ENCODE data around the gene CCL20.
A peak's percentile ranks its signal among the peaks of the same experiment; 100 is the strongest.

CCL20 gene

DNA sequence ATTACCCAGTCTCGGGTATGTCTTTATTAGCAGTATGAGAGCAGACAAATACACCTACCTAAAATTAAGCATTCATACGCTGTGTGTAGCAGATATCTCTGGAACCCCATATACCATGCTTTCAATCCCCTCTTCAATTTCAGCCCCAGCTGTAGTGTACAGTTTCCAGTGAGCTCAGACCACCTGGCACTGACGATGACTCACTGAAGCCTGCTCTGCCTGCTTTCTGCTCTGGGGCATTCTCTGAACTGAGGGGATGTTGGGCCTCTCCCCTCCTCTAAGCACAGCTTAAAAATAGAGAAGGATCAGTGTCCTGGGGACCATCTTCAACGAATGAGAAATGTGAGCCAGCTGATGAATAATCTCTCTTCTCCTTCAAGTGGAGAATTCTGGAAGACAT, 8.7 kb upstream of the CCL20 start:
- DNase-seq, result no peak

DNA sequence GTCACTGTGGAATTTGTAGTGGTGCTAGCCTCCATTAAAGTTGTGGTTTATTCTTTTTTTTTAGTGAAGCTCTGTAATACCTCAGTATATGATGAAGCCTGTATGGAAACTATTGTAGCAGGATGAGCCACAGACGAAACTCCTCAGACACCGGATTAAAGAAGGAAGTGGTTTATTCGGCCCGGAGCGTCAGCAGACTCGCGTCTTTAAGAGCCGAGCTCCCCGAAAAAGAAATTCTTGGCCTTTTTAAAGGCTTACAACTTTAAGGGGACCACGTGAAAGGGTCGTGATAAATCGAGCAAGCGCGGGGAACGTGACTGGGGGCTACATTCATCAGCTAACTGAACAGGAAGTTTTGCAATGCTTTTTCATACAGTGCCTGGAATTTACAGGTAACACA, 8.1 kb upstream of the CCL20 start:
- peak; percentile 7 for DNase-seq

DNA sequence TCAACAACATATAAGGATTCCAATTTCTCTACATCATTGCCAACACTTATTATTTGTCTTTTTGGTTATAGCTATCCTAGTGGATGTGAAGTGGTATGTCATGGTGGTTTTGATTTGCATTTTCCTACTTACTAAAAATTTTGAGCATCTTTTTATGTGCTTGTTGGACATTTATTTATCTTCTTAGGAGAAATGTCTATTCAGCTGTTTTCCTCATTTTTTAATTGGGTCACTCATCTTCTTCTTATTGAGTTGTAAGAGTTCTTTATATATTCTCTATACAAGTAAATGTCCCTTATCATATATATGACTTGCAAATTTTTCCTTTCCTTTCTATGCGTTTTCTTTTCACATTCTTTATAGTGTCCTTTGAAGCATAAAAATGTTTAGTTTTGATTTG, 4.7 kb upstream of the CCL20 start:
- DNase-seq, result no peak

DNA sequence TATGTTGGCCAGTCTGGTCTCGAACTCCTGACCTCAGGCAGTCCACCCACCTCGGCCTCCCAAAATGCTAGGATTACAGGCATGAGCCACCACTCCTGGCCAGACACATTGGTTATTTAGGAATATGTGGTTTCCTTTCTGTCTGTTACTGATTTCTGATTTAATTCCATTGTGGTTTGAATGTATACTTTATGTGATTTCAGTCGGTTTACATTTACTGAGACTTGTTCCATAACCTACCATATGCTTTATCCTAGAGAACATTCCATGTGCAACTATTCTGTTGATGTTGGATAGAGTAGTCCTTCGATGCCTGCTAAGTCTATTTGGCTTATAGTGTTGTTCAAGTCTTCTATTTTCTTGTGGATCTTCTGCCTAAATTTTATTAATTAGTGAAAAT, 1.6 kb upstream of the CCL20 start:
- DNase-seq, result no peak

DNA sequence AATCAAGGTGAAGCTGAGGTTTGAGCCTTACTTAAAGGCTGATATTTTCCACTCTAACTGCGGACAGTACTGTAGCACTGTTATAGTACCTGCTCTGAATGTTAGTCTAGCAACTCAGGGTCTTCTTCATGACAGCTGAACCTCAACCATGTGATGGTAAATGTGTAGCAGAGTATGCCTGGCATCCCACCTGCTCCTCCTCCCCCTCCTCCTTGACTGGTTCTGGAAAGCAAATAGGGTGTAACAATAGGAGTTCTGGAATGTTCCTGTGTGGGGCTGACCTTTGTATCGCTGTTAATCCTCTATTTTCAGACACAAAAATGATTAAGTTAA, 447 bp upstream of the CCL20 start:
- no peak for DNase-seq

DNA sequence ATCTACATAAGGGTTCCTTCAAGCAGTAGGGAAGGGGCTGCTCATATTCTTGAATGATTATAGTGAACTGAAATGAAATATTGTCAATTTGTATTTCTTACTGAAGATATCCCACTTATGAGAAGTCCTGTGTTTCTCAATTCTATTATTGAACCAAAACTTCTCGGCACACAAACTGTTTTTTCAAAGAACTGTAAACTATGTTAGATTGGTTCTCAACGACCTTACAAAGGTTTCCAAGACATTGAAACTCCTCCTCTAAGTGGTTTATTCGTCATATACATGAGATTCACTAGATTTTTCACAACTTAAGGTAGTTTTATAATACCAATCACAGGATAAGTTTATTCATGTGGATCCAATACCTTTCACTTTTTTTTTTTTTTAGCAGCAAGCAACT, 1.4 kb downstream of the CCL20 start:
- DNase-seq, result no peak

DNA sequence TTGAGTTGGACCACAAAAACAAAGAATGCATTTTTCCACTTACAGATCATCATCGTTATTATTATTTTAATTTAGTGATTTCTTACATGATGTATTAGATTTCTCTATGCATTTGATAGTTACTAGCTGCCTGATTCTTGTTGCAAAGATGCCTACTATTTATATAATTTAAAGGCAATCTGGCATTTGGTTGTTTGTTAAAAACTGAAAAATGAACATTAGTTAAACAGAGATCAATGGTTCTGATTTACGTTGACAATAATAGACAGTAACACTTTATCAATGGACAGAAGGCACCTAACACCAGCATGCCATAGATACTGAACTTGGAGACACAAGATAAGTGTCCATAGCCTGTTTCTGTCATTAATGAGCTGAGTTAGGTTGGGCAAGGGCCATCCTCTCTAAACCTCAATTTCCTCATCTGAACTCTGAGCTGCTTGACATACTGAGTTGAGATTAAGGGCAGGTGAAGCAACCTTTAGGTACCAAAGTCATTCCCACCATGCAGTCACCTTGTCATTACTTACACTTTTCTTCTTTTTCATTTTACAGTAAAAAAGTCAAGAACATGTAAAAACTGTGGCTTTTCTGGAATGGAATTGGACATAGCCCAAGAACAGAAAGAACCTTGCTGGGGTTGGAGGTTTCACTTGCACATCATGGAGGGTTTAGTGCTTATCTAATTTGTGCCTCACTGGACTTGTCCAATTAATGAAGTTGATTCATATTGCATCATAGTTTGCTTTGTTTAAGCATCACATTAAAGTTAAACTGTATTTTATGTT, 3.1 kb downstream of the CCL20 start:
- no peak for DNase-seq

DNA sequence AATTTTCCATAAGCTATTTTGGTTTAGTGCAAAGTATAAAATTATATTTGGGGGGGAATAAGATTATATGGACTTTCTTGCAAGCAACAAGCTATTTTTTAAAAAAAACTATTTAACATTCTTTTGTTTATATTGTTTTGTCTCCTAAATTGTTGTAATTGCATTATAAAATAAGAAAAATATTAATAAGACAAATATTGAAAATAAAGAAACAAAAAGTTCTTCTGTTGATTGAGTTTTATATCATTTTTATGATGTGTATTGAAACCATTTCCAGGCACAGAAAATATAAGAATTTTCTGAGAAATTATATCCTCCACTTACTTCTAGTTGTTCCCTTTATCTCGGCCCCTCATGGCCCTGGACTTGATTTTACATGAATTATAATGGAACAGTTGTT, 3.7 kb downstream of the CCL20 start:
- no peak for DNase-seq

DNA sequence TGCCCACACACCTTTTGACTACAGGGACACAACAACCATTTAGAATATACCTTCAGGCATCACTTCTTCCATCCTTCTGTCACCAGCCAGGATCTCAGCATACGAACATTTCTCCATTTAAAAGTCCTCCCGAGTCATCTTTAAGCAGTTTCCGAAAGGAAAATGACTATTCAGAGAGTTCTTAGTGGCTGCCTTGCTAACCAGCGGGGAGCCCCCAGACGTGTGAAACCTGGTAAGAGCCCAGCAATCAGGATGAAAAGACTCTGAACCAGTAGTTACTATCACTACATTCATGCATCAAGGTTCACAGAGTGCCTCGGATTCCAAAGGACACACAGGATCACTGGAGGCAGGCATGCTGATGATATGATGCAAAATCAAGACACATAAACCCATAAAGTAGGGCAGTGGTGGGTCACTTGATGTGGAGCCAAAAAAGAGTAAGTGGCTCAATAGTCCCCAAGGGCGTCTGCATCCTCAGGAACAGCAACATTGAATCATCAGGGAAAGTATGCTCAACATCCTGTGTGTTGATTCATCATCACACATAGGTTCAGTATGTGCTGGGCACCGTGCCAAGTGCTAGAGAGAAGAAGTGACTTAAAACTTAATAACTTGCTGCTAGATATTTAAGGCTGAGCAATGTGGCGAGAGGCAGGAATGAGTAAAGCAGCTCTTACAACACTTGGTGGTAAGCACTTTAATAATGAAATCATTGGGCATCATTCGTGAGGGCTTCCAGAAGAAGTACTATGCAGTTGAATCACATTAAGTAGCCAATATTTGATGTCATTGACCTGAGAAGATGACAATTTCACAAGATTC, 4.4 kb downstream of the CCL20 start:
- DNase-seq, result peak; percentile 69

DNA sequence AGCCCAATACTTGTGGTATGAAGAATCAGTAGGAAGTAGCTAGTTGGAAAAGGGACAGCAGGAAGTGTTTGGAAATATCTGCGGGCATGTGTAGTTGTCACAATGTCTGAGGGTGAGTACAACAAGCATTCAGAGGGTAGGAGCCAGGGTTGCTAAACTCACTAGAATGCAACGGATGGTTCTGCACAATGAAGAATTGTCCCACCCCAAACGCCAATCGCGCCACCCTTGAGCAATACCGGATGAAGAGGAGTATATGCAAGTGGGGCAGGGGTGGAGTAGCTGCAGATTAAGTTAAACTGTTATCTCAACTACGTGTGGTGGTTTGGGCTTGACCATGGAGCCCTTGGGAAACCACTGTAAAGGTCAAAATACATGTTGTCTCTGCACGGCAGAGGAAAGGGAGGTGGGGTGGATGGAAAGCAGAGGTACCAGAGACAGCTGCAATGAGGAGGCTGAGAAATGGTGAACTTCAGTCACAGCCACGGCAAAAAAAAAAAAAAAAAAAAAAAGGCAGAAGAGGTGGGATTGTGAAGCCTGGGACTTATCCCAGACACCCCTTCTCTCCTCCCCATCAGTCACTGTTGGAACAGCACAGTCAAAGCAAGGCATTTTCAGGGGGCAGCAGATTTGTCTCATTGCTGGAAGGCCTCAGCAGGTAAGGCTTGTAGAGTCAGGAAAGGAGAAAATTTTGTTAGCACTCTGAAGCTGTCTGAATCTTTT, 5.2 kb downstream of the CCL20 start:
- DNase-seq, result no peak

DNA sequence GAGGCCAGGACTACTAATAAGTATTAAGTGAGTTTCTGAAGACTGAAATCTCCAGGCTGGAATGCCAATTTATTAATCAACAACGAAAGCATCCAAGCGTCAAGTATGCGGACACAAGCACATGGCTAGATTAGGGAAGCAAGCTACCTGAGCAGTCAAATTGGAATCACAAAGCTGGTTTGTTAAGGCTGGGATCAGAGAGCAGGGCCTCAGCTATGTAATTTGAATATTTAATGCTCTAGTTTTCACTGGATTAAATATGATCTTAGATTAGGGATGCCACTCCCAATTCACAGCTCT, 5.7 kb downstream of the CCL20 start:
- DNase-seq, result no peak

DNA sequence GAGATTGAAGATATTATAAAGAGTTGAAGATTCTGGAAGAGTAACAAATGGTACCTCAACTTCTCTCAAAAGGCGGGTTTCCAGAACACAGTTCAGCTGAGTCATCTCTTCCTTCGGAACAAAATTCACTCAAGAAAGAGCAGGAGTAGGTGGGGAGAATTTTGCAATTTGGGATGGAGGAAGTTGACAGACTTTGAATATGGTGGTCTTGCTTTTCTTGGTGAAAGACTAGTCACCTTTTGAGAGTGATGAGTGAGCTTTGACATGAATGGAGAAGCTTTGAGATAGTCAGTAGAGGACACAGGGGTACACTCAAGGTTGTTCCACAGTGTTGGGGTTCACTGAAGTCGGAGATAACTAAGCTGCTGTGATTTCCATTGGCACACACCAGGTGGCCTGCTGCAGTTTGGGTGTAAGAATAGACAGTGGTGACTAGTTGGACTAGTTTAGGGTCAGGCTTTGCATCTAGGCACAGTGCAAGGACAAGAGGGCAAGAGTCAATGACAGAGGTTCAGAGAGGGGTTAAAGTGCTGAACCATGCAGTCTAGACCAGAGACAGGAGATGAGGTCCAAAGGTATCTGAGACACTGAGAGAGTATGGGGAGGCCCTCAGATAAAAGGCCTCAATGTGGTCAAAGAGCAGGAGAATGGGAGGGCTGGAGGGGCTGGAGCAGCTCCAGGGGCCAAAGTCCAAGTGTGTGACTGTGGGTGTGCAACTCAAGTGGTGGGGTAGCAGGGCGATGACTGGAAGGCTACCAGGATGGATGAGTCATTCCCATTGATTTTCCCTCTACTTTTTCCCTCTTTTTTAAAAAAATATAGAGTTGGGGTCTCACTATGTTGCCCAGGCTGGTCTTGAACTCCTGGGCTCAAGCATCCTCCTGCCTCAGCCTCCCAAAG, 7.7 kb downstream of the CCL20 start:
- DNase-seq, result no peak

DNA sequence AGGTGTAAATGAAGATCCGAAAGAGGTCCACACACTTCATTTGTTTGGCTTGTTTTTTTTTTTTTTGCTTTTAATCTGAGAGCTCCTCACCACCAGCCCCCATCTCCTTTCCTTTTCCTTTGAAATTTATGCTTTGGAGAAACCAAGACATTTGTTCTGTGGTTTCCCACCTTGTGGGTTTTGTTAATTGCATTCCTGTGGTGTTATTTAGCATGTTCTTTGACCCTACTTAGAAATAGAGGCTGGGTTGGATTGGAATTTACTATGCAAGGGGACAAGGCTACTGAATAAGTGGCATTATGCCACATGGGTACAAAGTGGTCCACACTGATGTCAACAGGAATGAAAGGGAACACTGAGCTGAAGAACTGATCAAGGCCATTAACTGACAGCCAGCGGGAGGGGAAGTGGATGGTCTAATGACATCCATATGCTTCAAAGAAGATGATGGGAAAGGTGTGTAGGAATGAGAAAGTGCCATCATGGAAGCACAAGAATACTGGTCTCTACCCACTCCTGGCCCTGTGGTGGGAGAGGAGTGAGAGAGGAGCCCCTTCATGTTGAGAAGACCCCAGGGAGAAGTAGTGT, 8.9 kb downstream of the CCL20 start:
- no peak for DNase-seq

DNA sequence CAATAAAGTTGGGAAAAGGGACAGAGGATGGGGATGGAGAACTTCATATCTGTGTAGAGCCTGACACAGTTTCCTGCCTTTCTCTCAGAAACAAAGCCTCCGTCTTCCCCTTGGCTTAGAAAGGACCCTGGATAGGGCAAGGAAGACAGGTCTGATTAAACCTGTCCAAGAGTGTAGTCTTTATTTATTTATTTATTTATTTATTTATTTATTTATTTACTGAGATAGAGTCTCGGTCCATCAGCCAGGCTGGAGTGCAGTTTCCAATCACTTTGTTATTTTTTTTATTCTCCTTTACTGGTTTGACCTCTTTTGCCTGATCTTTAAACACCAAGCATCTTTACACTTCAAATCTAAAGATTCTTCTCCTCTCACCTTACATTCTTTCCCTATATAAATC, 10.3 kb downstream of the CCL20 start:
- no peak for DNase-seq

DNA sequence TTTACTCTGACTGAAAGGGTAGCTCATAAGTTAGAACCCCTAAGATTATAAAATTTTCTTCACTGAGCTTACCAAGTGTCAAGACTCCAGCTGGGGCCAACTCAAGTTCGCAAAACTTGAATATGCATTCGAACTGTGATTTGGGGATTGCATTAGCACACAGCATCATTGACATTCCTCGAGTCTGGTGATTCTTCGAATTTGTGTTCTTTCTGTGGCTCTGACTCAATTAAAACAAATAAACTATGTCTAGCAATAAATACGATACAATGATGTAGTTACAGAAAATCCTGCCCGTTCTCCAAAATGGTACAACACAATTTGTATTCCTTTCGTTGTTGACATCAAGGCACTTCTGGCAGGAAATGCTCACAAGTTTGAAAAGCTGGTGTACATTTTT, 11.1 kb downstream of the CCL20 start:
- no peak for DNase-seq

DNA sequence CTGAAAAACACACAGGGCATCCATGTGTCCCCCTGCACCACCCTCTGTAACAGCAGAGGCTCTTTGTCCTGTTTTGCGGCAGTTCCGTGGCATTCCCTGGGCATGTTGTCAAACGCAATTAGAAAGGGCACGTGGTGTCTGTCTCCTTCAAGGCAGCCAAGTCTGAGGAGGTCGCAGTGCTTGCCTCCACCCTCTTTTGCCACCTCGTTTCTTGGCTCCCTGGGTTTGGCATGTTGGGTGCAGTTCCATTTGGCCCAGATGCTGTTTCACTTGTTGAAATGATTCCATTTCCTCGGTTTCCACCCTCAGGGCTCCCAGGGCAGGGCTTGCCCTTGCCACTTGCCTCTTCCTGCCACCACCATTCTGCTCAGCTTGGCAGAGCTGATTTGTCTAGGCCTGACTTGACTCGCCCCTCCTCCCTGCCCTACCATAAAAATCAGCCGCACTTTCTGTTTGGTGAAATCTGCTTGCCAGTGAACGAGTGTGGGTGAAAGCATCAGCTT, 12.4 kb downstream of the CCL20 start:
- DNase-seq, result no peak

DNA sequence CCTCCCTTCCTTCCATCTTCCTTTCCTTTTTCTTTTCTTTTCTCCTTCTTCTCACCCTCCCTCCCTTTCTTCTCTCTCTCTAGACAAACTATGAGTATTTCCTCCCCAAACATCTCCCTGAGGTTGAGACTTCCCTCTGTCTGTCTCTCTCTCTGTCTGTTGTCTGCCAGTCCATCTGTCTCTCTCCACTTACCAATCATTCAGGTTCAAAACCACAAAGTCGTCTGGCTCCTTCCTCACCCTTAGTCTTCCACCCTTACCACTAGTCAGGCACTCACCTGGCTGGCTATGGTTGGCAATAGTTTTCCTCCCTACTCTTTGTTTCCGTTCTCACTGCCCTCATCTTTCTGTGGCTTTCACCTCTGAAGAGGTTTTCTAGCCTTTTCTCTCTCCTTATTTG, 12.9 kb downstream of the CCL20 start:
- no peak for DNase-seq

DNA sequence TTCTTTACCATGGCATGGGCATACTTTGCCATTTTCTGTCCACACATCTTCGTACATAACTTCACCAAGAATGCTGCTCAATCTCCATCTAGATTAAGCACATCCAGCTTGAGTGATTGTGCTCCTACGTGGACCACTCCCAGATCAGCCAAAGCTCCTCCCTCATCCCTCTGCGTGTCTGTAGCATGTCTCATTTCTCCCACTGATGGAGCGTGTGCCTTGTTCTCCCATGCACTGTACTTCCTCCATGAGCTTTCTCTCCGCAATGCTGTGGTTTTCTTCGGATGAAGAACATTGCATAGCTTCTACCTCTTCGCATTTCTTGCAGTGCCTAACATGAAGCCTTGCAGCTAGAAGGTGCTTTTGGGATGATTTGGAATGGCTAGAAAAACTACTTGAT, 13.5 kb downstream of the CCL20 start:
- DNase-seq, result no peak

DNA sequence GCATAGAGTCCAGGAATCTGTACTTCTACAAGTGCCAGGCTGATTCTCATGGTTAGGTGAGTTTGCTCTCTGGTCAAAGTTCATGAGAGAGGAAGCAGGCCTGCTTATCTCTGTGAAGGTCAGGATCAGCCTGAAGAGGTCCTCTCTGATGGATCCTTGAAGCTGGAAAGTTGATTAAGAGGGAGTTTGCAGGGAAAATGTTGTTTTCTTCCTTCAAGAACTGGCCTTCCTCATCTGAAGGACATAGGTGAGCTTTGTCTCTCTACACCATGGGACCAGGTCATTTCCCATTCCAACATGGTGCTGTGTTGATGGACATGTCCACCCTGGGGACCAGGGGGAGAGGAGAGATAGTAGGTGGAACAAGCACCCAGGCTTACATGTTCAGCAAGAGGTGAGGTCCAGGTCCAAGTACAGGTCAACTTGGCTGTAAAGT, 14.9 kb downstream of the CCL20 start:
- no peak for DNase-seq

DNA sequence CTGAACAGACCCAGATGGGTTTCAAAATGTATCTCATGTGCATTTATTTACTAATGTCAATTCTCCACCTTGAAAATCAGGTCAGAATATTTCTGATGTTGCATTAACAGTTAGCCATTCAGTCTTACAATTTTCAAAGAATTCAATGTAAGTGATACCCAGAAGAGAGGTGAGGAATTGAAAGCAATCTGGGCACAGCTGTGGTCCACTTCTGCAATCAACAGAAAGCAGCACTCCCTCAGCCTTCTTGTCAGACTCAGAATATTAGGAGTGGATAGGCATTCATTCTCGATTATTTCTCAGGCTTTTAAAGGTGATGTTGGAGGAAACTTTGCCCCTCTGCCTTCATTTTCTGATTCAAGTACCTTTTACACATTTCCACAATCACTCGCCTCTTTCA, 15.7 kb downstream of the CCL20 start:
- DNase-seq, result no peak

DNA sequence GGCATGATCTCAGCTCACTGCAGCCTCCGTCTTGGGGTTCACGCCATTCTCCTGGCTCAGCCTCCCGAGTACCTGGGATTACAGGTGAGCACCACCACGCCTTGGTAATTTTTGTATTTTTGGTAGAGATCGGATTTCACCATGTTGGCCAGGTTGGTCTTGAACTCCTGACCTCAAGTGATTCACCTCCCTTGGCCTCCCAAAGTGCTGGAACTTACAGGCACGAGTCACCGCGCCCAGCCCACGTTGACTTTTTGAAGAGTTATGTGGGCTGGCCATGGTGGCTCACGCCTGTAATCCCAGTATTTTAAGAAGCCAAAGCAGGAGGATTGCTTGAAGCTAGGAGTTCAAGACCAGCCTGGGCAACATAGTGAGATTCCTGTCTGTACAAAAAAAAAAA, 20.8 kb downstream of the CCL20 start:
- DNase-seq, result no peak

DNA sequence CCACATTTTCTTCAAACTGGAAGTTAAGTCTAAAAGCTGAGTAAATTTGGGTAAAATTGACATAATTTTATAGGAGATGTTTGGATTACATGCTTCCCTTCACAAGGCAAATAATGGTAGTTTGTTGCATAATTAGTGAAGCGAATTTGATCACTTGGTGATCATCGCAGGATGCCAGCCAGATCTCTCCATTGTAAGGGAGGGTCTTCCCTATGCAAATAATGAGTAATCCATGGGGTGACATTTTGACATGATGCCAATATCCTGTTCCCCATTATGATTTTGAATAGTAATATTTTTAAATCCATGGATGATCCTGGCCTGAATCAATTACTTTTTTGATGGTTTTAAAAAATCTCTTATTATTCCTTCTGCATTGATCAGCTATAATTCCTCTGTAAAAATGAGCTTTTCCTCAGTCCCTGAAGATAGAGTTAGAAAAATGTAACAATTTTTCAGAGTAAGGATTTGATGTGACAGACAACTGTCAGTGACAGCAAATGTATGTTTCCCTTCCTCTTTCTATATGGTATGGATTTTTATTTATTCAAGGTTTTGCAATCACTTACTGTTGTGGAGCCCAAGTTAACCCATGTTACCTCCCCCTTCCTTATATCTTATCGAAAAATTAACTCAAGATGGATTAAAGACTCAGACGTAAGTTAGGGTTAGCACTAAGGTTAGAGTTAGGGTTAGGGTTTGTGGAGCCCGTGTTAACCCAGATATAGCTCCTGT, 21.4 kb downstream of the CCL20 start:
- no peak for DNase-seq
